ENCODE results near the gene MYH10.

MYH10 gene

DNA sequence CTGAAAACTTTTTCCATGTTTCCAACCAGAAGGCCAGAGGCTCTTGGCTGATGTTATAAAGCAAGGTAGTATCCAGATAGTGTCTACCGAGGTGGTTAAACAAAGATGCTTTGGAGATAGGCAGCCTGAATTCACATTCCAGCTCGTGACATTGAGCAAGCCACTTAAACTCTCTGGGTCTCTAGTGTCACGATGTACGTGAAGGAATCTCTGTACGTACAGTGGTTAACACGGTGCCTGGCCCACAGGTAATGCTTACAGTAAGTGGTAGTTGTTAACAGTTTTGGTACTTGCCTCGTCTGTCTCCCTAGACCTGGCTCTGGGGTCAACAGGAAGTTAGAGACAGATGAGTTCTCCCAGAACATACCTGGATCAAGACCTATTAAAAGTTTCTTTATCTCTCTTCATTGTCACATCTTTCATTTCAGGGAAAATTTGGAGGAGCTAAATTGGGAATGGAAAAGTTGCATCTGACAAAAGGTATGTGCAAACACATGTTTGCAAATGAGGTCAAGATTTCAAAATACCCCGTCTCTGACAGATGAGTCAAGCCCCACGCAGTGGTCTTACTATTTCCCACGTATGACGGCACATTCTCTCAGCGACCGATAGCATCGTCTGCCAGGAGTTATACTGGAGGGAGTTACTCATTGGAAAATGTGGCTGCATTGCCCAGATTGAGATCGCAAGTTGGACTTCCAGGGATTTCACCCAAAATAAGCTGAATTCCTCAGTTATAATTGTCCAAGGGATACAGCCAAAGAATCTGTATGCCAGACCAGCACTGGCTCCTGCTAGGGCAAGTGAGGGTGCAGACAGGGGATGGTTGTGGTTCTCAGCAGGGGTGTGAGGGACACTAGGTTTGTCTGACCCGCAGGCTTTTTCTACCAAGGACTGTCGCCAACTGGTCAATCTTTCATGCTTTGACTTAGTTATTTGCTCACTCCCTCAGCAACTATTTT is 18.9 kb upstream of the MYH10 start:
- peak; percentile 94 for DNase-seq (ENCODE audit: low read depth)

DNA sequence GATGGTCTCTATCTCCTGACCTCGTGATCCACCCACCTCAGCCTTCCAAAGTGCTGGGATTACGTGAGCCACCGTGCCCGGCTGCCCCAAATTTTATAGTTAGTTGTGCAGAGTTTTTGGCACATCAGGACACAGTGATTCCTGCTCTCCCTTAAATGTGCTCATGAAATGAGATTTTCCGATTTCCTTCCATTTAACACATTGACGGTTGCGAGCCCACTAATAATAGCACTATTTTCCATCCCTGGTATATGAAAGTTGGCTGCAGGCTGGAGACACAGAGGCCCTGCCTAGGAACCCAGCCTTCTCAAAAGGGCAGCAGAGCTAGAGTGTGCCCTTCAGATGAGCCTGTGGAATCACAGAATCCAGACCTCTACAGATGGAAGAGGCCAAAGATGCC is 17.4 kb upstream of the MYH10 start:
- no peak for DNase-seq (ENCODE audit: low read depth)

DNA sequence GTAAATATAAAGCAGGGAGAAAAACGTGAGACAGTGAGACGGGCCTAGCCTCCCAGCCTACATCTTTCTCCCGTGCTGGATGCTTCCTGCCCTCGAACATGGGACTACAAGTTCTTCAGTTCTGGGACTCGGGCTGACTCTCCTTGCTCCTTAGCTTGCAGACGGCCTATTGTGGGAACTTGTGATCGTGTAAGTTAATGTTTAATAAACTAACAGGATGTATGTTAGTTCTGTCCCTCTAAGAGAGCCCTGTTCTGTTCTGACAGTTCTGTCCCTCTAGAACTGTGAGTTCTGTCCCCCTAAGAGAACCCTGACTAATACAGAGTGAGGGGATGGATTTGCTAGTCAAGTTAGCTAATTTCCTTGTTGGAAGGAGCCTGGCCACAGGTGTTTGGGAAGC is 16.7 kb upstream of the MYH10 start:
- no peak for DNase-seq (ENCODE audit: low read depth)

DNA sequence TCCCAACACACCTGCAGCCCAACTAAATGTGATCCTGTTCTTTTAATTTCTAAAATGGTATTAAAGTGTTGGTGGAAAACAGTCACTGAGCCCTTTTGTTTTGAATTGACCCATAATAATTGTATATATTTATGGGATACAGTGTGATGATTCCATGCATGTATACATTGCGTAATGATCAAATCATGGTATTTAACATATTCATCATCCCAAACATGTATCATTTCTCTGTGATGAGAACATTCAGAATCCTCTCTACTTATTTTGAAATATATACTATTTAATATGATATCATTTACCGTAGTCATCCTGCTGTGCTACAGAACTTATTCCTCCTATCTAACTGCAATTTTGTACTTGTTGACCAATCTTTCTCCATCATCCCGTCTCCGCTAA is 14.0 kb upstream of the MYH10 start:
- no peak for DNase-seq (ENCODE audit: low read depth)

DNA sequence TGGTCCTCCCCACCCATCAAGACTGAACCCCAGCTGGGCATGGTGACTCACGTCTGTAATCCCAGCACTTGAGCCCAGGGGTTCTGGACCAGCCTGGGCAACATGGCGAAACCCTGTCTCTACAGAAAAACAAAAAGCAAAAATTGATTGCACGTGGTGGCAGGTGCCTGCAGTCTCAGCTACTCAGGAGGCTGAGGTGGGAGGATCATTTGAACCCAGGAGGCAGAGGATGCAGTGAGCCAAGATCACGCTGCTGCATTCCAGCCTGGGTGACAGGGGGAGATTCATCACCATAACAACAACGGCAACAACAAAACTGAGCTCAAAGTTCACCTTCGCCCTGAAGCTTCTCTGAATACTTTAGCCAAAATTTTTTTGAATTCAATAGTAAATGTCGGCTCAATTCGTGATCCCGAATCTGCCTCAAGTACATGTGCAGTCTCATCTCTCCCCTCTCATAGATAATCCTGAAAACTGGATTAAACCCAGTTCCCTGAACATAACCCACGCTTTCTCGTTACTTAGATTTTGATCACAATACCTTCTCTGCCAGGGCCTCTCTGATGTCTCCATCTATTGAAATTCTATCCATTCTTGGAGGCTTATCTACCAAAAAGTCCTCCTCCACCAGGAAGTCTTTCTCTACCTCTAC is 13.5 kb upstream of the MYH10 start:
- DNase-seq (ENCODE audit: low read depth) = no peak

DNA sequence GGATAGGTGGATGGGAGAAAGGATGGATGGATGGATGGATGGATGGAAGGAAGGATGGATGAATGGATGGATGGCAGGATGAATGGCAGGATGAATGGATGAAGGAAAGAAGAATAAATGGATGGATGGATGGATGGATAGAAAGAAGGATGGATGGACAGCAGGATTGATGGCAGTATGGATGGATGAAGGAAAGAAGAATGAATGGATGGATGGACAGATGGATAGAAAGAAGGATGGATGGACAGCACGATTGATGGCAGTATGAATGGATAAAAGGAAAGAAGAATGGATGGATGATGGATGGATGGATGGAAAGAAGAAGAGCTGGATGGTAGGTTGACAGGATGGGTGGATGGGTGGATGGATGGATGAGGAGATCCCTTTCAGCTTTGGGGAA is 9.2 kb upstream of the MYH10 start:
- DNase-seq (ENCODE audit: low read depth) = no peak

DNA sequence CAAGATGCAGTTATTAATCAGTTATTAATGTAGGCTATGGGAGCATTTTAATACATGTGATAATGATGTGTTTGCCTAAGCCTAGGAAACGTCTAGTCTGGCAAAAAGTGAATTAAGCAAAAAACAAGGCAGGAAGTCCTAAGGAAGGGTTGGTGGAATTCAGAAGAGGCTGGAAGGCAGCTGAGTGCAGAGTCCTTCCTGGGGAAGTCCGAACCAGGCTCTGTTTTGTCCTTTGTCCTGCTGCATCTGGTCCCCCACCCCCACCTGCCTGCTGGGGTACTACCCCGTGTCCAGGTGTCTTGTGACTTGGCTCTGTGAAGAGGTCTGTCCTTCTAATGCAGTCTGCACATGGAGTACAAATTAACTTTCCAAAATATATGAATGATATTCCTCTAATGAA is 1.5 kb upstream of the MYH10 start:
- no peak for DNase-seq (ENCODE audit: low read depth)

DNA sequence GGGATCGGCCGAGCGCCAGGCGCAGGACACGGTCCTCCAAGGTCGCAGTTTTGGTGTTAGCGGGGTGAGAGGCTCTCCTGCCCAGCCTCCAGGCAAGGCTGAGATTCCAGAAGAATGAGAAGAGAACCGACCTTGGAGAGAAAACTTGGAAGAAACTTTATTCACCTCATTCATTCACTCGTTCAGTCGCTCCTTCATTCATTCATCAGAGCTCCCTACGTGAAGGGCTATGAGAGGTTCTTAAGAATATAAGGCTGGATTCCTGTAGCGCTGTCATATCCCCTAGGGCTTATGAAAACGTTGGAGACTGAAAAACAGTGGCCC is 991 bp upstream of the MYH10 start:
- DNase-seq (ENCODE audit: low read depth) = no peak

DNA sequence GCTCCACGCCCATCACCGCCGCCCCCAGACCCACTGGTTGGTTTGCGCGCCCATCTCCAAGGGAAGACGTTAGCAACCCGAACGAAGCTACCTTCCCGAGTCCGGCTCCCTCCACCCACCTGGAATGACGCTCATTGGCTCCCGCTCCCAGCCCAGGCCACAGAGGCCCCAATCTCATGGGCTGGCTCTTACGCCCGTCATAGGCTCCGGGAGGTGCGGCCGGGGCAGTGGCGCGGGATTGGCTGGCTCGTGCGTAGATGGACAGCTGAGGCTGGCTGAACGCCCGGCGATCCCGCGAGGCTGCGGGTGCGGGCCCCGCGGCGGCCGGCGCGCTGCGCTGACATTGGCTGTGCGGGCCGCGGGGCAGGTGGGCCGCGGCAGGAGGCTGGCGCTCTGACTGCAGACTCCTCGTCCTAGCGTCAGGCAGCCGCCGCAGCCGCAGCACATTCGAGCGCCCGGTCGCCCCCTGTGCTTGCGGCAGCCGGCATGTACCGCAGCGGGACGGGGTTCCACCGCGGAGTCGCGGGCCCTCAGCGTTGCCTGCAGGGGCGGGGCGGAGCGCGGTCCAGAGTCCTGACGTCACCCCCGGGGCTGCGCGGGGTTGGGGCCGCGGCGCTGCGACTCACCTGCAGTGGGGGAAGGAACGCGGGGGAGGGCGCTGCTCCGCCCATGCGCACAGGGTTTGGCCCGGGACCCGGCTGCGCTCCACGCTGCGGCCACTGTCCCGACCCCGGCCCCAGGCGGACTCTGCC is 453 bp upstream of the MYH10 start:
- peak; percentile 99 for DNase-seq (ENCODE audit: low read depth)

DNA sequence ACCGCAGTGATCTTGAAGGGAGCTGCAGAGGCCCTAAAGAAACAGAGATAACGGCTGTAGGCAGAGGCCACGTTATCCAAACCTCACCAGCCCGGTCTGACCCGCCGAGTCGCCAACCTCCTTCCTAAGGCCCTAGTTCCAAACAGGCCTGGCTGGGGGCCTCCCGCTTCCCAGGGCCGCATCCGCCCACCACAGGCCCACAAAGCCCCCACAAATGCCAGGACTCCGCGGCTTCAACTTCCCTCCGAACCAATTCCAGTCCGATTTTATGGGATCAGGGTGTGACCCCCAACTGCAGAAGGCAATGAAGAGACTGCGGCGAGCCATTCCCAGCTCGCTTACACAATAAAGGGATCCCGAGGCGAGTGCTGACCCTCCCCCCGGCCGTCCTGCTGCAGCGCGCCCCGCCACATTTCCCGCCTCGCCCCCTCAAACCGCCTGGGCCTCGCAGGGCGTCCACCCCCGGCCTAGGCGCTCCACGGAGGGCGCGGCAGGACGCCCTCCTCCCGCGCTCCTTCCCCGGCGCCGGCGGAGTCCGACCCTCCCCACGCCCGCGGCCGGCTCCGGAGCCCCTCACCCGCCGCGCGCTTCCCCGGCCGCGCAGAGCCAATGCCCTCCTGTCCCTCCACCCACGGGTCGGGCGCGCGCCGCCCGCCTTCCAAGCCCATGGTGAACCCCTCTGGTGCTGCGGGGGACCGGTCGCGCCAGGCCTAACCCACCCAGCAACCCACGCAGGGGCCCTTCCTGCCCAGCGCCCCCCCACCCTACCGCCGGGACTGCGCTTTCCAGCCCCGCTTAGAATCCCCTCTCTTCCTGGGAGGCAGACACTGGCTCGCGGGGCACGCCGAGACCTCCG is 926 bp downstream of the MYH10 start:
- DNase-seq (ENCODE audit: low read depth) = no peak

DNA sequence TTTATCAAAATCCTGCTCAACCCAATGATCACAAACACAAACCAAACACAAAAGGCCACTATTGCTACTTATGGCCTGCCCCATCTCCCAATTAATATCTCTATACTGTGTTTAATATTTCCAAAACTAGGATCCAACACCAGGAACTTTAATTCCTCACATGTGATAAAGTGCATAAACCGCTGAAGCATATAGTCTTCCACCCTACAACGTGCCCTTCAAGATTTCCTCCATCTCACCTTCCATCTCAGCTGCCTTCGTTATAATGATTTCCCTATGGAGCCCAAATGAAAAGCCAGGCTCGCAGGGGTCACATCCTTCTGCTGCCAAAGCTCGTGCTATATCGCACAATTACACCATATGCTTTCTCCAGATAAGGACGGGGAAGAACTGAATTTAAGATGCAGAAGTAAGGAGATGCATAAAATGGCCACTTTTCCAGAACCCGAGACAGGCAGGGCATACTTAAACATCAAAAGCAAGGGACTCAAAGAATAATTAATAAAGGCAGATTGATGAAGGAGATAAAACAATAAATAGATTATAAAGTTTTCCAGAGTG is 1.8 kb downstream of the MYH10 start:
- DNase-seq (ENCODE audit: low read depth) = no peak

DNA sequence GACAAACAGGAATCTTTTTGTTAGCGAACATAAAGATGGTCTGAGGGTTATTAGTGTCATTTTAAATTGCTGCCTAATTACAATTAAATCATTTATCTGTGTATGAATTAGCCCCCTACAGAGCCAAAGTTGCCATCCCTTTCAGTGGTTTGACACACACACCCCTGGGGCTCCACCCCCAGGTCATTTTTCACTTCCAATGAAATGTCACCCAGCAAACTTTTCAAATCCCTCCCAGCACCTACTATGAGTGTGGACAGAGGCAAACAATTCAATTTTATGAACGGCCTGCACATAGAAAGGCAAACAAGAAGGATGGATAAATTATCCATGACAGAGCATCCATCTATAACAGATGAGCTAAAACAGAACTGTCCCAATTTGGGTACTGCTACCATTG is 2.4 kb downstream of the MYH10 start:
- no peak for DNase-seq (ENCODE audit: low read depth)

DNA sequence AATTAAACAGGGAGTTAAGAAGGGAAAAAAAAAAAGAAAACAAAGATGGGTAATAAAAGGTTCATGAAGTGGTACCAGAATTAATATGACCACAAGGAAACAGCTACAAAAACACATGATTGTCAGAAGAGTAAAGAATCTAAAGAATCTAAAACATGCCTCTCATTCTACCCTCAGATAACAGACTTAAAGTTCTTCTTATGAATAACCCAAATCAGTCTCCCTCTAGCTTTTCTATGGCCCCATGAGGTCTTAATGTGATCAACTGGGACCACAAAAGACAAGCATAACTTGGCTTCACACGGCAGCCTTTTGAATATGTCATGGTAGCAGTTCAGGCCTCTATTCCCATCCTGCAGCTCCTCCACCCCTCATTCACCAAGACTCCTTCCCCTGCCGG is 6.9 kb downstream of the MYH10 start:
- no peak for DNase-seq (ENCODE audit: low read depth)

DNA sequence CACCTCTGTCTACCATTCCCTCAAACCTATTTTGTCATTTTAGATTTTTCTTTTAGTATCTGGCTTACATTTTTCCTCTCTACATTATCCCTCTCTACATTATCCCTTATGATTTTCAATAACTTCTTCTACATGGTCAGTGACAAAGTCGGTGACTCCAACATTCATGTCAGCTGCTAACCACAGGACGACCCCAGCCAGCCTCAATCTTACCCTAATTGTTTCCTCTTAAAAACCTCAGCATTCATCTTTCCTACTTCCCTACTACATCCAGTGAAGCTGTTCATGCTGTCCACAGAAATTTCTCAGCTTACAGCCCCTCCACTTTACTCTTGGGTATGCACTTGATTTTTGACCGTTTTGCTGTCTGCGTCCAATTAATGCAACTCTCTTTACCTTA is 8.3 kb downstream of the MYH10 start:
- no peak for DNase-seq (ENCODE audit: low read depth)

DNA sequence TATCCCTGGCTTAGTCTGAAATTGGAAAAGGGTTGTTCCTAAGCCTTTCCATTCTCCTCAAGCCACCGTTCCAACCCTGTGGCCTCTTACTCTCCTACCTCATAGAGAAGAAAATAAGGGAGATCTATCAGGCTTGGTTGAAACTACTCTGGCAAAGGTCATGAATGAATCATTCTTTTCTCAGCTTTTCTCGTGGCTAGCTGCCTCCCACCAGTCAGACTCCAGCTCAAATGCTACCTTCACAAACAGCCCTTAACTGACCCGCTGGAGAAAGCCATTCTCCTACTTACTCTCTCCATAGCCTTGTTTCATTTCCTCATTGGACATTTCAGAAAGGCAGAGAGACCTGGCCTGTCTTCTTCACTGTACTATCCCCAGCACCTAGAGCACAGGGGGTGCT is 8.9 kb downstream of the MYH10 start:
- no peak for DNase-seq (ENCODE audit: low read depth)

DNA sequence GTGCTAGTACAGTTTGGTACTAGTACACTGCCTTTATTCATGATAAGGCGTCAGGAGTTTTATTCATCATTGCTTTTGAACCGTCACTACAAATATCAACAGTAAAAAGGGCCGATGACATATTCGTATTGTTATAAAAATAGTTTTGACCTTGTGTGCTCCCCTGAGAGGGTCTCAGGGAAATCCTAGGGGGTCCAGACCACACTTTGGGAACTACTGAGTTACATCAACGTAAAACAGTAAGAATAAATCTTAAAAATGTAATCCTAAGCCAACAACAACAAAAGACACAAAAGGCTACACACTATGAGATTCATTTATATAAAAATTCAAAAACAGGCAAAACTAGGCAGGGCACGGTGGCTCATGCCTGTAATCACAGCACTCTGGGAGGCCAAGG is 11.2 kb downstream of the MYH10 start:
- DNase-seq (ENCODE audit: low read depth) = no peak

DNA sequence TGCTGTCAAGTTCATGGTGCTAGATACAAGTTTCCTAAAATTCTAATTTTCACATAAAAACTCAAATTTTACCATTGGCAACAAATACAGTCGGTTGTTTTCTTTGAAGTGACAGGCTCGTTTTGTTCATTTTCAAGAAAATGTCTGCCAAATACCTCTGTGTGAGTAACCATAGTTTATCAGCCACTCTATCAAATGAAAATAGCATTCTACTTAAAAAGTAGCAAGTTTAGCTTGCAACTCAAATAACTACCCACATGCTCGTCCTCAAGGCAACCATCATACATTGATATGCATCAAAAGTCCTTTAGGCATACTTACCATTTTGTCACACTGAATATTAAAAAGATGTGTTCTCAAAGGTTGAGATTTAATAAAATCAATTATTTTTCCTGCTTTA is 11.7 kb downstream of the MYH10 start:
- no peak for DNase-seq (ENCODE audit: low read depth)

DNA sequence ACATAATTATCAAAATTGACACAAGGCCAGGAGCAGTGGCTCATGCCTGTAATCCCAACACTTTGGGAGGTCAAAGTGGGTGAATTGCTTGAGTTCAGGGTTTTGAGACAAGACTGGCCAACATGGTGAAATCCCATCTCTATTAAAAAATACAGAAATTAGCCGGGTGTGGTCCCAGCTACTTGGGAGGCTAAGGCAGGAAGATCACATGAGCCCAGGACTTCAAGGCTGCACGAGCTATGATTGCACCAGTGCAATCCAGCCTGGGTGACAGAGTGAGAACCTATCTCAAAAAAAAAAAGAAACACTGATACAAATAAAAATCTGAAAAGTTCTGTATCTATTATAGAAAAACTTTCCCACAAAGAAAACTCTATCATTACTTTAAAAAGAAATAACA is 15.5 kb downstream of the MYH10 start:
- DNase-seq (ENCODE audit: low read depth) = no peak

DNA sequence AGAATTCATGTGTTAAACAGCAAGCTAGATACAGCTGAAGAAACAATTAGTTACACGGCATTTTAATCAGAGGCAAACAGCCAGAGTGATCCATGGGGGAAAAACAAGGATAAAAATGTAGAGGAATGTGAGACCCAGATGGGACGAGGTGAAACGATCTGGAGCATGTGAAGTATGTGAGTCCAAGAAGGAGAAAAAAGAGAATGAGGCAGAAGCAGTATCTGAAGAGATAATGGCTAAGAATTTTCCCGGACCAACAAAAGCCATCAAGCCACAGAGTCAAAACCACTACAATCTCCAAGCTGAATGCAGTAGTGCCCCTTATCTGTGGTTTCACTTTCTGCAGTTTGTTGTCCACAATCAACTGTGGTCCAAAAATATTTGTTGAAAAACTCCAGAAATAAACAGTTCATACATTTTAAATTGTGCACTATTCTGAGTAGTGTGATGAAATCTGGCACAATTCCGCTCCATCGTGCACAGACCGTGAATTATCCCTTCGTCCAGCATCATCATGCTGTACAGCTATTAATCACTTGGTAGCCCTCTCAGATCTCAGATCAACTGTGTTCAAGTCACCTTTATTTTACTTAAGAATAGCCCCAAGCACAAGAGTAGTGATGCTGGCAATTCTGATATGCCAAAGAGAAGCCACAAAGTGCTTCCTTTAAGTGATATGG is 18.8 kb downstream of the MYH10 start:
- no peak for DNase-seq (ENCODE audit: low read depth)

DNA sequence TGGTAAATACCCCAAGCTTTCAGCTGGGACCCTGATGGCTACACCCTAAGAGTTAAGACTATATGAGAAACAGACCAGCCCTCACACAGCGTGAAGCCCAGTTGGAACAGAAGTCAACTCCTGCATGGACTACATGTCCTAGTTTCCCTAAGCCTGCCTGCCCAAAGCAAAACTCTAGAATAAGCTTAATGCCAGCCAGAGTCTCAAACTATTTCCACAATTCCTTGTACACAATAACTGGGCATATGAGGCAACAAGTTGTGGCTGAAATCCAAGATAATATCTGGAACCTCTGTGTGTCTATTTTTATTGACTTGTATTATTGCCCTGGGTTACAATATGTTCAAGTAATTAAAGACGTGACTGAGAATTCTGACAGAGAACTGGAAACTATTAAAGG is 19.4 kb downstream of the MYH10 start:
- DNase-seq (ENCODE audit: low read depth) = no peak

DNA sequence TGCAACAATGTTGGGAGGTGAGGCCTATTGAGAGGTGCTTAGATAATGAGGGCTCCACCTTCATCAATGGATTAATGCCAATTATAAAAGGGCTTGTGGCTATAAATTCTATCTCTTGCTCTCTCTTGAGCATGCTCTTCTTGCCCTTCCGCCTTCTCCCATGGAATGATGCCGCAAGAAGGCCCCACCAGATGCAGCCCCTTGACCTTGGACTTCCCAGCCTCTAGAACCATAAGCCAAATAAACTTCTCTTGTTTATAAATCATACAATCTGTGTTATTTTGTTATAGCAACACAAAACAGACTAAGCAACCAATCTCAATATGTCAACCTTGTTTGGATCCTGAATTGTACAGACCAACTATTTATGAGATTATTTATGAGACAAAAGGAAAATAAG is 20.0 kb downstream of the MYH10 start:
- DNase-seq (ENCODE audit: low read depth) = no peak

Data from stromal cell of bone marrow (primary cell).